GM19463 (cell line): ENCODE measurements around the gene SPPL2B.

Experiments used
- ATAC-seq: cut with Tn5 transposase; IDR thresholded peaks from one replicate; pipeline ENCODE4 v1.9.1; 2021; ENCODE audit warnings: mild to moderate bottlenecking, moderate library complexity; ENCODE audit not compliant: unreplicated experiment

Gene SPPL2B

DNA sequence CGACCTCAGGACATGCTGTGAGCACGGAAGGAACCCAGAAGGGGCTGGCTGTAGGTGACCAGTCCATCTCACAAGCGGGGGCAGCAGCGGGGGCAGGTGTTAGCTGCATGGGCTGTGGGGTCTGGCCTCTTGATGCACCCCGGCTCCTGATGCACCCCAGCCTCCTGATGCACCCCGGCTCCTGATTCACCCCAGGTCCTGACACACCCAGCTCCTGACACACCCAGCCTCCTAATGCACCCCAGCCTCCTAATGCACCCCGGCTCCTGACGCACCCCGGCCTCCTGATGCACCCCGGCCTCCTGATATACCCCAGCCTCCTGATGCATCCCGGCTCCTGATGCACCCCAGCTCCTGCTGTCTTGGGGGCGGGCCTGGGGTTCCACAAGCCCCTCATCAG is 7.5 kb upstream of the SPPL2B start:
- no peak for ATAC-seq

DNA sequence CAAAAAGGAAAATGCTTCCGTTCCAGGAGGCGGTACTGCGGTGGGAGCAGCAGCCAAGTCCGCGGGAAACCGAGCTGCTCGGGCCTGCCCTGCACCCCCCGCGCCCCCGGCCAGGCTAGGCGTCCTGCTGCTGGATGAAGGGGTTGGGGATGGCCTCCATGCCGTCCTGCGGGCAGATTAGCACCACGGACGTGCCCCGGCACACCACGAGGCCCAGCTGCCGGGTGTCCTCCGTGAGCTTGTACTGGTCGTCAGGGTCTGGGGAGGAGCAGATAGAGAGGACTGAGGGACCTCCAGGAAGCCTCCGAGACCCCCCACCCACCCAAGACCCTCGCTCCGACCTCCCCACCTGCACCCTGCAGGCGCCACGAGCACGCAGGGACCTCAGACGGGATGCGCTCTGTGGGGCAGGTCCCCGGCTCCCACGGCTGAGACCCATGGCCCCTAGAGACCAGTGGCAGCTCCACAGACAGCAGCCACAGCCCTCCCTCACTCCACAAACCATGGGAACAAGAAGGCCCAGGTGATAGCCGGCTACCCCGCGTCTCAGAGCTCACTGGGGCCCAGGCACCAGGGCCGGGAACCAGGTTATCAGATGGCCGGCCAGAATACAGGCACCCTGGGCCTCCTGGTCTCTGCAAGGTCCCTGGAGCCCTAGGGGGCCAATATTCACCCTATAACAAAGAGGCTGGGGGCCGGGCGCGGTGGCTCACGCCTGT is 6.8 kb upstream of the SPPL2B start:
- no peak for ATAC-seq

DNA sequence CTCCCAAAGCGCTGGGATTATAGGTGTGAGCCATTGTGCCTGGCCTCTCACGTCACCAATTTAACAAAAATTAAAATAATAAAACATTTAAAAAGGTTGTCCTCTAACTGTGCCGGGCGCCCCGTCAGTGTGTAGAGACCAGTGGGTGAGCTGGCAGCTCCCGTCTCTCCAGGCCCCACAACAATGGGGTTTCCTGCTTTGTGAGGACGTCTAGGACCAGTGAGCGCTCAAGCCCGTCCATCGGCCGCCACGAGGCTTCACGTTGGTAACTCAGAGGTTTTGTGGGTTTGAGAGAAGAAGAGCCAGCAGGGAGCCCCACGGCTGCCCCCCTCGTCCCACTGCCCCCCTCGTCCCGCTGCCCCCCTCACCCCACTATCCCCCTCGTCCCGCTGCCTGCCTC is 4.8 kb upstream of the SPPL2B start:
- ATAC-seq = no peak

DNA sequence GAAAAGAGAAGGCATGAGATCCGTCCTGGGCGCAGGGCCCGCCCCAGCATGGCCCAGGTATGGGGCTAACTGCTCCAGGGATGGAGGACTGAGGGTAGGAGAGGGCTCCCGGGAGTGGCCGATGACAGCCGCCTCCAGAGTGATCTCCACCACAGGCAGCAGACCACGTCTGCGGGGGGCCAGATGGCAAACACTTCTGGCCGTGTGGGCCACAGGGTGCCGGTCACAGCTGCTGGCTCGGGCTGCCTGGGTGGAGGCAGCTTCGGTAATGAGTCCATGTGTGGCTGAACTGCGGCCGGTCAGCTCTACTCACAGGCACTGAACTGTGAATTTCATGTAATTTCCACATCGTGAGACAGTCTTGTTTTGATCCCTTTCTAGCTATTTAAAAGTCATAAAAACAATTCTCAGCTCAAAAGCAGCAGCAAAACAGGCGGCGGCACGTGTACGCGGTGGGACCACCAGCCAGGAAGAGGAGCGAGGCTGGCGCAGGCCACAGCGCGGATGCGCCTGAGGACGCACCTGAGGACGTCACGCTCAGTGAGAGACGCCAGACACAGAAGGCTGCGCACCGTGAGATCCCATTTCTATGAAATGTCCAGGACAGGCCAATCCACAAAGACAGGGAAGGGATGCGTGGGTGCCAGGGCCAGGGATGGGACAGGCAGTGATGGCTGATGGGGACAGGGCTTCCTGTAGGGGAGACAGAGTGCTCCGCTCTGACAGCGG is 4.1 kb upstream of the SPPL2B start:
- no peak for ATAC-seq

DNA sequence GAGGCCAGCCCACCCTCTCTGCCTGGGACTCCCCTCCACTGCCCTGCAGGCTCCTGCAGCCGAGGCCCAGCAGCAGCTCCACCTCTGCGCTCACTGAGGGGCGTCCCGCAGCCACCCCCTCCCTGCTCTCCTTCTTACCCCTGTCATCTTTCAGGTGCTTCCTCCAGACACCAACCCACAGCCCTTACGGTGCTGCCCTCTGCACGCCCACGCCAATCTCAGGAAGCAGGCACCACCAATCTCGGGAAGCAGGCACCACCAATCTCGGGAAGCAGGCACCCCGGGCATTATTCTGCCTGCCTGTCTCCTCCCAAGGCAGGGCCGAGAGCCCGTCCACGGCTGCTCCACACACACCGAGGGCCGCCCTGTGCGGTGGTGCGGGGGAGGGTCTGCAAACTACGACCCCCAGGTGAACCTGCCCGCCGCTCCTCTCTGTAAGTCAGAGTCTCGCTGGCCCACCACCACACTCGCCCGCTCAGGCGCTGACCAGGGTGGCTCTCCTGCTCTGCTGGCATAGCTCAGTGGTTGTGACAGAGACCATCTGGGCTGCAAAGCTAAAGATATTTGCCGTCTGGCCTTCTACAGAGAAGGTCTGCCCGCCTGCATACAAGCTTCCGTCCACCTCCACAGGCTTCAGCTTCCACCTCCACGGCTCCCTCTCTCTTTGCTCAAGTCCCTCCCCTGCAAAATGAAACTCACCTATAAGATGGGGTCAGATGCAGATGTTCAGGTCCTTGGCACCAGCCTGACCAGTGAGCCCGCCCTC is 3.0 kb upstream of the SPPL2B start:
- no peak for ATAC-seq

DNA sequence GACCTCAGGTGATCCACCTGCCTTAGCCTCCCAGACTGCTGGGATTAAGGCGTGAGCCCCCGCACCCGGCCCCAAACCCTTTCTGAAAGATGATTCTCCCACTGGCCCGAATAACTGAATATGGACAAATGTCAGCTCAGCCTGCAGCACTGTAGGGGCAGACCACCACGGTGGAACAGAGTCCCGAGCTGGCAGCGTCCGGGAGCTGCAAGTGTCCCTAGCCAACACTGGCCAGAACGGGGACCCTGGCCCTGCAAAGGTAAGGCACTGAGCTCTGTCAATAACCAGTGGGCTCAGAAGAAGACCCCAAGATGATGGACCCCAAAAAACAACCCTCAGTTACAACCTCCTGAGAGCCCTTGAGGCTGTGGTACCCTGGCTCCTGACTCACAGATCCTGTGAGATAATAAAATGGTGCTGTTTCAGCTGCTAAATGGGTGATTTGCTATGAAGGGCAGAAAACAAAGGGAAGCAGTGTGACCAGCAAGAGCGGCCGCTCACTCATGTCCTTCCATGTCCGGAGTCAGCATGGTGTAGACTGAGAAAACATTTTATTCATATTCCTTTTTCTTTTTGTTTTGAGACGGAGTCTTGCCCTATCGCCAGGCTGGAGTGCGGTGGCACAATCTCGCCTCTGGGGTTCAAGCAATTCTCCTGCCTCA is 1.7 kb upstream of the SPPL2B start:
- no peak for ATAC-seq

DNA sequence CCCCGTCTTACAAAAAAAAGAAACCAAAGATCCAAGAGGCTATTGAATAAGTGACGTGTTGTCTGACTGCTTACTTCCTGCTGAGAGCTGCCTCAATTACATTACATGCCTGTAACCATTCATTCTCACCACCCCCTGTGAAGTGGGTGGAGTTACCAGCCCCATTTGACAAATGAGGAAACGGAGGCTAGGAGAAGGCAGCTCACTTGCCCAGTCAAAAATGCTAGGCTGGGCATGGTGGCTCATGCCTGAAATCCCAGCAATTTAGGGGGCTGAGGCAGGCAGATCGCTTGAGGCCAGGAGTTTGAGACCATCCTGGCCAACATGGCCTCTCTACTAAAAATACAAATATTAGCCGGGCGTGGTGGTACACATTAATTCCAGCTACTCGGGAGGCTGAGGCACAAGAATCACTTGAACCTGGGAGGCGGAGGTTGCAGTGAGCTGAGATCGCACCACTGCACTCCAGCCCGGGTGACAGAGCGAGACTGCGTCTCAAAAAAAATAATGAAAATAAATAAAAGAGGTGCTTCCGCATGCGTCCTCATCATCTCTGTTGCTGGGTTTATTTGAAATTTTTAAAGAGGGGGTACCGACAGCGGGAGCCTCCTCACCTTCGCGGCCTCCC is 597 bp upstream of the SPPL2B start:
- ATAC-seq = no peak

DNA sequence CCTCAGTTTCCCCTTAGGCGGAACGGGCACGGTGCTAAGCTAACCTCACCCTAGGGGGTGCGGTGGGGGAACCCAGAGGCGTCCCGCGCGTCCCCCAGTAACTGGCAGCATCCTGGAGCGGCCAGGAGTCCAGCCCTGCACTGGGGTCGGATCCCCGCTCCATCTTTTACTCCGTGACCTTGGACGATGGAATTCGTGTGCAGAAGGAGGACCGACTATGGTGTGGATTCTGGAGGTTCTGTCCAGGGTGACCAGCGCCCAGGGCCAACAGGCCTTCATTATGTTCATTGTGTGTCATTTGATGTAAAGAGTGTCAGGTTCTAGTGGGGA is 630 bp downstream of the SPPL2B start:
- no peak for ATAC-seq

DNA sequence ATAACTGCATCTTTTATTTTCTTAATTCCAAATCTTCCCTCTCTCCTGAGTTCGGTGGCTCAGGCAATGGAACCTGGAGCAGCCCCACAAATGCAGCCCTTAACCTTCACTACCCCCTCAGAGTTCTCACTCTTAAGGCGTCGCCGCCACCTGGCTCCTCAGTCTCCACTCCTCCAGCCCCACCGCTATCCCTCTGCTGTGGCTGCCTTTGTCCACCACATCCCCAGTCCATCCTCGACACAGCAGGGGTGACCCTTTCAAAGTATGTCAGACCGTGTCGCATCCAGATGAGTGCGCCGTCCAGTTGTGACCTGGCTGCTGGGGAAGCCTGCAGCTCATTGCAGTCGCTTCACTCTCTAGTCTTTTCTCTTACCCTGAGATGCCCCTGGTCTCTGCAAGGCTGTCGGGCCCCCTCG is 1.0 kb downstream of the SPPL2B start:
- ATAC-seq = no peak

DNA sequence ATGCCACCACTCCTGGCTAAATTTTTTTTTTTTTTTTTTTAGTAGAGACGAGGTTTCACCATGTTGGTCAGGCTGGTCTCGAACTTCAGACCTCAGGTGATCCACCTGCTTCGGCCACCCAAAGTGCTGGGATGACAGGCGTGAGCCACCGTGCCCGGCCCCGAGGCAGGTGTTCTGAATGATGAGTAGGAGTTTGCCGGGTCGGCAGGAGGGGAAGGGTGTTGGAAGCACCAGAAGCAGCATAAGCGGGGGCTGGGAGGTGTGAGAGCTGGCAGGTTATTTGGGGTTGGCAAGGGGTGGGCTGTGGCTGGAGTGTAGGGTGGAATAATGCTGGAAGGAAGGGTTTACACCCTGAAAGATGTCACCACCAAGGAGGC is 1.8 kb downstream of the SPPL2B start:
- no peak for ATAC-seq

DNA sequence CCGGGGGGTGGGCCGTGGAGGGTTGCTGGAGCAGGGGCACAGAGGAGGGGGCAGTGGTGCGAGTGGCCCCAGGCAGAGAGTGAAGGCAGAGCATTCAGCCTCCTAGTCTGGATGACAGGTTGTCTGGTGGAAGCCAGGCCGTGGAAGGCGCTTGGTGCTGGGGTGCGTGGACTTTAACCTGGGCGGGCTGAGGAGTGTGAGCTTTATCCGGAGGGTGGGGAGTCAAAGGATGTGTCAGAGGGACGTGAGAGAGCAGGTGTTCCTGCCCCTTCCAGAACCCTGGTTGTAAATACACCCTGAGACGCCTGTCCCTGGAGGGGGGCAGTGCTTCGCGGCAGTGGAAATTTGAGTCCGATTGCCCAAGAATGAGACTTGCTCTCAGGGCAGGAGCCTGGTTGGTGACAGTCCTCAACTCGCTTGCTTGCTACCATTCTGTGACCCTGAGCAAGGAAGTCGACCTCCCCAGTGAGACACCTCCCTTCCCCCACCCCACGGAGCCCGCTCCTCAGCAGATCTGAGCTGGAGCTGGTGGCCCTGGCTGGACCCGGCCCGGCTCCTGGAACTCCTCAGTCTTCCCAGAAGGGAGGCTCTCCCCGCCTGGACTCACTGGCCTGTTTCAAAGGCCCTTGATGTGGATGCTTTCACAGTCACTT is 2.3 kb downstream of the SPPL2B start:
- ATAC-seq = no peak

DNA sequence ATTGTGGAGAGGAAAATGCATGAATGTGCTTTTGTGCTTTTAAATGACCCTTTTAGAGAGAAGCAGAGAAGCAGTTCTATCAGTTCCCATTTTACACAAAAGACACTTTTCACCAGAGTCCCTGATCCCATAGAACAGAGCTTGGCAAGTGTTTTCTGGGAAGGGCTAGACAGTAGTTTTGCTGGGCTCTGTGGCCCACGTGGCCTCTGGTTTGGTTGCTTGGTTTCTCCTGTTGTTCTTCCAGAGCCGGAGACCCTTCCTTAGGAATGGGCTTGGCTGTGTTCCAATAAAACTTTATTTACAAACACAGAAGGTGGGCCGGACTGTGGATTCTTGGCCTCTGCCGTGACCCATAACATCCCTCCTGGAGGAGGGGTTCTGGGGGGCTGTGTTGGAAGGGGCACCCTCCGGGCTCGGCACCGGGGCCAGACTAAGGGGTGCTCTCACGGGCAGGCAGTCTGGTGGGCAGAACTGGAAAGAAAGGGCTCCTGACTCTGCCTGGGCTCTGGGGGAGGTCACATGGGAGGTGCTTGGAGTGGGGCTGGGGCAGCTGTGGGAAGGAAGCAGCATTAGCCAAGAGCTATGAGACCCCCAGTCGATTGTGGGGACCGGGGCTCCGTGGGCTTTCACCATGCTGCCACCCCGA is 3.2 kb downstream of the SPPL2B start:
- ATAC-seq = no peak

DNA sequence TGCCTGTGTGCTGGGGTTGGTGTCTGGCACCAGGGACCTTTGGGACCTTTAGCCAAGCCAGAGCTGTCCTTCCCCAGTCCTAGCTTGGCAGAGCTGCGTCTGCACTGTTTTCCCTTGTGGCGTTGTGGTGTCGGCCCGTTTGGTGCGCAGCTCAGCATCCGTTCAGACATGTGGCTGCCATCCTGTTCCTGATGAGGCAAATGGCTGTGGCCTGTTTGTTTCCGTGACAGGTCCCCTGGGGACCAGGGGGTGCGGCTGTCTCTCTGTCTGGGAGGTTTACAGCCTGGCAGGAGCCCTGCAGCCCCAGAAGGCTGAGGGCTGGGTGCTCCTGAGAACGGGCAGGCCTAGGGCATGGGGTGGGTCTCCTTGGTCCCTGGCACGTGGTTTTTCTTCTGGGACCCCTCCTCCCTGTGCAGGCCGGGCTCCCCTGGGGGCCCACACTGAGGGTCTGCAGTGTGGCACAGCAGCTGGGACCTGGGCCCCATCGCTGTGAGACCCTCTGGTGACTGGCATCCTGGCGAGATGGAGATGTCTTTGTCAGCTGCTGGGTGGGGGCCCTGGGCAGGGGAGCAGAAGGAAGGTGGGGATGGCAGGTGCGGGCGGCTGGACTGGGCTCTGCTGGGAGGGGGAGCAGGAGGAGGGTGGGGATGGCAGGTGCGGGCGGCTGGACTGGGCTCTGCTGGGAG is 4.0 kb downstream of the SPPL2B start:
- ATAC-seq = peak; percentile 53

DNA sequence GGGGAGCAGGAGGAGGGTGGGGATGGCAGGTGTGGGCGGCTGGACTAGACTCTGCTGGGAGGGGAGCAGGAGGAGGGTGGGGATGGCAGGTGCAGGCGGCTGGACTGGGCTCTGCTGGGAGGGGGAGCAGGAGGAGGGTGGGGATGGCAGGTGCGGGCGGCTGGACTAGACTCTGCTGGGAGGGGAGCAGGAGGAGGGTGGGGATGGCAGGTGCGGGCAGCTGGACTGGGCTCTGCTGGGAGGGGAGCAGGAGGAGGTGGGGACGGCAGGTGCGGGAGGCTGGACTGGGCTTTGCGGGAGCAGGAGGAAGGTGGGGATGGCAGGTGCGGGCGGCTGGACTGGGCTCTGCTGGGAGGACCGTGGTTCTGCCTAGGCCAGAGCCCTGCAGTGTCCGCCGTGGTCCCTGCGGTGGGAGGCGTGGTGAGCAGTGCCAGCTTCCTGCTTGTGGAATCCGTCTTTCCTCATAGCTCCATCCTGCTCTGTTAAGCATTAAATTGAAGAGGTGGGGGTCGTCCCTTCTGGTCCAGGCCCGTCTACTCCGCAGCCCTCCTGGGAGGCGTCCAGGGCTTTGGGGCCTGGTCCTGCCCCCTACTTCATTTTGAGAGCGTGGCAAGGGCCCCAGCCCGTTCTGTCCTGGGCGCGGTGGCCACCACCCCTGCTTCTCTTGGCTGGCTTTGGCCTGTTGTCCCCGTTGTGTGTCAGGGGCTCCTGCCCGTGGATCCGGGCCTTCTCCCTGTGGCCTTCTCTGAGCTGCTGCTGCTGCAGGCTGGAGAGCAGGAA is 4.7 kb downstream of the SPPL2B start:
- no peak for ATAC-seq

DNA sequence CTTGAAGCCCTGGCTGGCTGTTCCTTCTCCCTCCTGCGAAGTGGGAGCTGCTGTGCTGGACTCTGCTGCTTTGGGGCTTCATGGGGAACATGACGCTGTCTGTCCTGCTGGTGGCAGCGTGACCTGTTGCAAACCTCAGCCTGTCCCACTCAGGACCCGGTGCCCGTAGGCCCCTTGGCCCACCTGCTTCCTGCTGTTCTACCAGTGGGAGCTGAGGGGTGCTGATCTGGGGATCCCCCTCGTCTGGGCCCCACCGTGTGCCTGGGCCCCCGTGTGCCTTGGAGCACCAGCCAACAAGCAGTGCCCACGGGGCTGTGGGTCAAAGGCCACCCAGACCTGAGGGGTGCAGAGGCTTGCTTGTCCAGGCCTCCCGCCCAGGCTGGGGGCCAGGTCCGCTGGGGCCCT is 5.3 kb downstream of the SPPL2B start:
- ATAC-seq = no peak

DNA sequence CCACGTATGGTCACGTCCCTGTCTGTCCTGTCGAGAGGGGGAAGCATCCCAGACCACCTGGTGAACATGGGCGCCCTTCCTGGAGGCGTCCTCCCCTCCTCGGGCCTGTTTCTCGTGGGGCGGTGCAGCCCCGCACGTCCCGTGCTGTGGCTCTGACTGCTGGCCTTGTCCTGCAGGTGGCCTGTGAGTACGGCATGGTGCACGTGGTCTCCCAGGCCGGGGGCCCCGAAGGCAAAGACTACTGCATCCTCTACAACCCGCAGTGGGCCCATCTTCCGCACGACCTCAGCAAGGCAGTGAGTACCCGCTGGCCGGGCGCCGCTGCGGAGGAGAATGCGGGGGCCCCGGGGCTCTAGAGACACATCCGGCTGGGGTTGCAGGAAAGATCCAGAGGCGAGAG is 5.9 kb downstream of the SPPL2B start:
- no peak for ATAC-seq

DNA sequence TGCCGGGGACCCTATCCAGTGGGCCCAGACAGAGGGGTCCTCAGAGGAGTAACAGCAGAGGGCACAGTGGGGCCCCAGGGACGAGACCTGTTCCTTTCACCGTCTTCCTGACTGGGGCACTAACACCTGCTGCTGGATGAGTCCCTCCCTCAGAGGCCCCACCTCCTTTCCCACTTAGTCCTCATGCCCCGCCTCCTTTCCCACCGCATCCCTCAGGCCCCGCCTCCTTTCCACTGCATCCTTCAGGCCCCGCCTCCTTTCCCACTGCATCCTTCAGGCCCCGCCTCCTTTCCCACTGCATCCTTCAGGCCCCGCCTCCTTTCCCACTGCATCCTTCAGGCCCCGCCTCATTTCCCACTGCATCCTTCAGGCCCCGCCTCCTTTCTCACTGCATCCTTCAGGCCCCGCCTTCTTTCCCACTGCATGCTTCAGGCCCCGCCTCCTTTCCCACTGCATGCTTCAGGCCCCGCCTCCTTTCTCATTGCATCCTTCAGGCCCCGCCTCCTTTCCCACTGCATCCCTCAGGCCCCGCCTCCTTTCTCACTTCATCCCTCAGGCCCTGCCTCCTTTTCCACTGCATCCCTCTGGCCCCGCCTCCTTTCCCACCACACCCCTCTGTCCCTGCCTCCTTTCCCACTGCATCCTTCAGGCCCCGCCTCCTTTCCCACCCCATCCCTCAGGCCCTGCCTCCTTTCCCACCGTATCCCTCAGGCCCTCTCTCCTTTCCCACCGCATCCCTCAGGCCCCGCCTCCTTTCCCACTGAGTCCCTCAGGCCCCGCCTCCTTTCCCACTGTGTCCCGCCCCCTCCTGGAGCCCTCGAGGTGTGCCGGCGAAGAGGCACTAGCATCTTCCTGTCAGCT is 6.7 kb downstream of the SPPL2B start:
- ATAC-seq = no peak

DNA sequence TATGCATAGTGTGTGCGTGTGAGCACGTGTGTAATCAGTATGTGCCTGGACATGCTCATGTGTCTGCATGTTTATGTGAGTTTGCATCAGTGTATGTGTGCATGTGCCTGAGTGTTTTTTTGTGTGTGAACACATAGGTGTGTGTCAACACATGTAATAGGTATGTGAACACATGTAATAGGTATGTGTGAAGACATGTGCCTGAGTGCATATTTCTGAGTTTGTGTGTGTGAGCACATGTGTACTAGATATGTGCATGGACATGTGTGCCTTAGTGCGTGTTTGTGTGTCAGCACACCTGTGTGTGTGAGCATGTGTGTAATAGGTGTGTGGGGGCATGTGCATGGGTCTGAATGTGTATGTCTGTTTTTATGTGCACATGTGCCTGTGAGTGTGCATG is 7.4 kb downstream of the SPPL2B start:
- no peak for ATAC-seq
